Measurements from ENCODE around the gene HEG1.

GRCh38 chr3:125014570-125015179 is 41.1 kb downstream of the HEG1 start:
- no peak for TF ChIP-seq CTCF (conservative IDR thresholded peaks at IDR 0.05)
- TF ChIP-seq ZFX (IDR thresholded peaks at IDR 0.05): no peak

Measured in C4-2B (cell line).